Transverse colon (tissue), 4 donors: Measurements from ENCODE around the gene TBCEL. TPM values are rescaled to one million over a fixed set of nuclear protein-coding genes. Genes with fewer than 3 reads are reported as not detected.

ENCODE experiments used
- DNase-seq: peaks from one replicate; pipeline ENCODE4 v3.0.0-alpha.2; 2019
- H3K27ac ChIP-seq, 4 donors: fragments of 200-600 bp; sonication (generic); 2 replicates each; pipeline ENCODE4 v1.5.1; 2016 to 2018; ENCODE audit warnings: inconsistent platforms in 4 of 4
- H3K27me3 ChIP-seq: fragments of 200-600 bp; sonication (generic); 2 replicates; pipeline ENCODE4 v1.5.1; 2017; ENCODE audit warnings: inconsistent platforms
- H3K36me3 ChIP-seq, 4 donors: fragments of 200-600 bp; sonication (generic); 2 replicates each; pipeline ENCODE4 v1.5.1; 2017 to 2019; ENCODE audit warnings: inconsistent platforms in 4 of 4
- H3K4me1 ChIP-seq, 4 donors: fragments of 200-600 bp; sonication (generic); 2 replicates each; pipeline ENCODE4 v1.5.1; 2017 to 2020; ENCODE audit warnings: inconsistent platforms in 4 of 4
- H3K4me3 ChIP-seq, 4 donors: fragments of 200-600 bp; sonication (generic); 1 replicate in 1 of 4; 2 replicates in 3 of 4; pipeline versions ENCODE4 v1.5.1 to v1.6.1; 2017 to 2019; ENCODE audit warnings: inconsistent platforms in 4 of 4
- H3K9me3 ChIP-seq, 2 donors: fragments of 200-600 bp; sonication (generic); 2 replicates each; pipeline ENCODE4 v1.5.1; 2017 to 2019; ENCODE audit warnings: inconsistent platforms in 2 of 2
- CTCF ChIP-seq, 5 experiments: fragments of 200-600 bp in 3 of 5; fragments of 450-650 bp in 2 of 5; sonication (generic) in 3 of 5; IDR thresholded peaks; 1 replicate in 2 of 5; 2 replicates in 3 of 5; pipeline ENCODE4 v1.5.1; 2016 to 2017; ENCODE audit warnings: antibody characterized with exemption in 5 of 5, inconsistent platforms in 3 of 5, mild to moderate bottlenecking in 2 of 5, moderate library complexity in 1 of 5
- EP300 ChIP-seq: sonication (generic); formaldehyde crosslinking; IDR thresholded peaks from one replicate; pipeline ENCODE4 v1.6.1; 2017; ENCODE audit warnings: antibody characterized with exemption, low read depth
- POLR2A ChIP-seq: fragments of 450-650 bp; IDR thresholded peaks from one replicate; pipeline ENCODE4 v1.6.1; 2016; ENCODE audit warnings: antibody characterized with exemption, mild to moderate bottlenecking, moderate library complexity
- POLR2AphosphoS5 ChIP-seq, 3 donors: sonication (generic); formaldehyde crosslinking; IDR thresholded peaks; one replicate each; pipeline ENCODE4 v1.6.1; 2016; ENCODE audit warnings: antibody characterized with exemption in 3 of 3
- WGBS, 2 donors: methylation state at CpG; one replicate each; pipeline ENCODE4 v1.1.5; 2018; ENCODE audit warnings: low coverage in 1 of 2; 5-methylcytosine and 5-hydroxymethylcytosine counted together
- in situ Hi-C, 4 donors: fragments of 200-750 bp; cut with MboI; loops; one replicate each; pipeline versions ENCODE4 v1.15.0 to v1.15.1; 2017; ENCODE audit warnings: low sequenced_read_pairs in 3 of 4, low pct_ligation_motif_present in 1 of 4, low pct_unique_long_range_greater_than_20kb in 1 of 4
- intact Hi-C: fragments of 100-400 bp; cut with DNase I; formaldehyde crosslinking; loops from one replicate; pipeline ENCODE4 v1.15.1; 2023; ENCODE audit warnings: low total_unique reads
- total RNA-seq, 4 donors: library from RNA; depleted of rRNA; stranded (reverse); fragments of >200 nt; gene quantifications; one replicate each; pipeline ENCODE4 v1.1.0, GENCODE V29; 2016

Gene TBCEL
- total RNA-seq, 4 donors from 2014 or later, result 7.2 to 16.5 (median 10.5) TPM

DNA sequence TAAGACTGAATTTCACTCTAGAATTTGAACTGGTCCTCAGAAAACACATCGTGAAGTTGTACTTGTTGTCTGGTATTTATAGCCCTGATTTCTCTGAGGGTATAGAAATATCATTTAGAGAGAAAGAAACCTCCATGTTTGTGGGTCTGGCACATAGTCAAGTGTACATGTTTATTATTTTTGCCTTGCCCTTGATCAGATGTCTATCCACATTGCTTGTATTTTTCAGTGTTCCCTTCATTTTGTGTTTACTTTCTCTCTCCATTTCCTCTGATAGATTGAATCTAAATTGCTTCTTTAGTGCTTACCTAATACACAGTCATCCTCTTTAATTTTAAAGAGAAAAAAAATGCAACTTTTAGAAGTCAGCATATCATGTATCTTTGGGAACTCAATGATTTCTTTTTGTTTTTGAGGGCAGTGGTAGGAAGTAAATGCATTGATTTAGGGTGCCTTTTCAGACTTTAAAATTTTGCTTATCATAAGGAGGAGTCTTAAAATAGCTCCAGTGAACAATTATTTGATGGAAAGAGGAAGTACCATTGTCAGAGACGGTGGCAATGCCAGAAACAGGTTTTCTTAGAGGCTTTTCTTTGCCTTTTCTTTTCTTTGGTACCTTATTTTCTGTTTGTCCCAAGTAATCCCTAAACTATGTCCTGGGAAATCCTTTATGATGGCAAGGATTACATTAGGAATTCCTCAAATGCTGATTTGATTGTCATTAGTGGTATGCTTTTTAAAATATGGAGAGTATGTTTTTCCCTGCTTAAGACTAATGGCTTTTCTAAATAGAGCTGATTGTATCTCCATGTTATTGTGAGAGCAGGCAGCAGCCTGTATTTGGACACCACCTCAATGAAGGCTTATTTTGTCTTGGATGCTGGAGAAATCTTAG, 47.3 kb downstream of the TBCEL start:
- 60 to 62% methylated on average over 2 of the region's 2 CpGs for WGBS, 2 donors
- Histone ChIP-seq H3K27me3 (no peaks in the 10 kb centered on the region), H3K9me3 (no peaks in the 10 kb centered on the region), H3K27ac (no peak overlapping the region), H3K4me3 (no peak overlapping the region), H3K4me1 (peaks cover 0 to 35% (median 11%) of the 10 kb centered on the region in 4 donors), H3K36me3 (peaks cover 0 to 6% (median 0%) of the 10 kb centered on the region in 4 donors)
- no peak for TF ChIP-seq CTCF (IDR thresholded peaks at IDR 0.05)
- no peak for TF ChIP-seq POLR2AphosphoS5 (IDR thresholded peaks at IDR 0.05)
- TF ChIP-seq EP300, result no peak
- in situ Hi-C loops (no loop called here), intact Hi-C loops (no loop called here)
- DNase-seq, result no peak

GRCh38 chr11:121071846-121072450, 48.0 kb downstream of the TBCEL start:
- Histone ChIP-seq H3K4me3 (no peak overlapping the region), H3K4me1 (peaks cover 0 to 28% (median 11%) of the 10 kb centered on the region in 4 donors), H3K36me3 (peaks cover 0 to 6% (median 0%) of the 10 kb centered on the region in 4 donors), H3K27ac (no peak overlapping the region), H3K9me3 (no peaks in the 10 kb centered on the region), H3K27me3 (no peaks in the 10 kb centered on the region)
- TF ChIP-seq POLR2AphosphoS5 (IDR thresholded peaks at IDR 0.05) (no peak), POLR2A (no peak), CTCF (IDR thresholded peaks at IDR 0.05) (no peak), EP300 (no peak)
- 50 to 58% methylated on average over 3 to 5 of the region's 5 CpGs for WGBS, 2 donors
- in situ Hi-C loops, result no loop called here
- intact Hi-C loops, result no loop called here
- no peak for DNase-seq

DNA sequence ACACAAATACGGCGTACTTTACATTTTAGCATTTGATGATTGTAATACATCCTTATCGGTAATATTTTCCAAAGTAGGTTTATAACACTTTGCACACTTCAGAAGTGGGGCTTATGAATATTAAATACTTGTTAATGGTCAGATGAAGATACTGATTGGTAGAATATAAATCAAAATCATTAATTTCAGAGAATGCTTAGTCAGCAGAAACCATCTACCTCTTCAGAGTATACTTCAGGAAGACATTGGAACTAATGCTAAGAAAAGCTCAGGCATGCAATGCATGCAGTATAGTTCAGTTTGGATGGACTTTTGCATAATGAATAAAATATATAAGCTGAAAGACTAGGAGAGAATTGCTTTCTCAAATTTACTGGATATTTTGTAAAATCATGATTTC, 57.4 kb downstream of the TBCEL start:
- H3K27me3 ChIP-seq, result no peaks in the 10 kb centered on the region
- 98 to 100% methylated on average over 3 of the region's 3 CpGs for WGBS, 2 donors
- H3K4me1 ChIP-seq, result no peaks in the 10 kb centered on the region
- in situ Hi-C loops, result no loop called here
- intact Hi-C loops, result no loop called here
- H3K9me3 ChIP-seq, result no peaks in the 10 kb centered on the region
- TF ChIP-seq POLR2AphosphoS5 (IDR thresholded peaks at IDR 0.05) (no peak), CTCF (IDR thresholded peaks at IDR 0.05) (no peak), EP300 (no peak), POLR2A (no peak)
- H3K4me3 ChIP-seq, result no peak overlapping the region
- no peak for DNase-seq
- no peak overlapping the region for H3K27ac ChIP-seq
- peaks cover 0 to 3% (median 0%) of the 10 kb centered on the region in 4 donors for H3K36me3 ChIP-seq

GRCh38 chr11:121082219-121082618, 58.3 kb downstream of the TBCEL start:
- no peaks in the 10 kb centered on the region for H3K27me3 ChIP-seq
- in situ Hi-C loops, result no loop called here
- H3K27ac ChIP-seq, result no peak overlapping the region
- intact Hi-C loops, result no loop called here
- H3K4me1 ChIP-seq, result no peaks in the 10 kb centered on the region
- peaks cover 0 to 6% (median 2%) of the 10 kb centered on the region in 4 donors for H3K36me3 ChIP-seq
- TF ChIP-seq CTCF (IDR thresholded peaks at IDR 0.05) (no peak), EP300 (no peak)
- H3K9me3 ChIP-seq, result no peaks in the 10 kb centered on the region
- no peak overlapping the region for H3K4me3 ChIP-seq
- 97 to 100% methylated on average over 1 of the region's 1 CpG for WGBS, 2 donors
- no peak for DNase-seq
